ENCODE measurements around the gene KRT72. TPM values are rescaled to one million over a fixed set of nuclear protein-coding genes. Genes with fewer than 3 reads are reported as not detected.

Gene KRT72
- polyA plus RNA-seq, 1 donor (not counting 4 experiments of a cell fraction or from before 2014, with no cell fraction given): not detected

DNA sequence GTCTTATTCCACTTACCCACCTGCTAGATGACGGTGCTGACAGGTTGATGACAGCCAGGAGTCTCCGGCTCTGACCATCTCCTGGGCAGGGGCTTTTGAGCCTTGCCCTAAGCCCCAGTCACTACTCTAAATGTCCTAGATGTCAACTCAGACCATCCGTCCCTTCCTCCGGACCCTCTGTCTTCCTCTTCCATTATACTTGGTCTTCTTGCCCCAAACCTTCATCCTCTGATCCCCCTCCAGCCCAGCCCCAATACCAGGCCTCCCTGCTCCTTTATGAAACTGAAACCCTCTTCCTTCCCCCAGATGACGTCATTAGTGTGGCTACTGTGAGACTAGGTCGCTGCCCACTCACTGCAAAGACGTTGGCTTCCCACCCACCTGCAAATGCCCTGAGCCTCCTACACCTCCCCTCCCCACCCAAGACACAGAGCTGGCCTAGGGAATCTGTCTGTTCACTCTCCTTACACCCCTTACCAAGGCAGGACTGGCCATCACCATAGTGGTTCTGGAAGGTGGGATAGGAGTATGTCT lies 58.4 kb downstream of the KRT72 start:
- Histone ChIP-seq H3K79me2 (ENCODE audit: control insufficient read depth, insufficient read depth, low read length) (no peaks in the 10 kb centered on the region), H3K9me1 (ENCODE audit: control insufficient read depth, extremely low read depth, insufficient read depth, low read length) (no peaks in the 10 kb centered on the region), H3K9ac (ENCODE audit: control insufficient read depth, extremely low read depth, insufficient read depth, low read length) (no peak overlapping the region), H3K9me3 (ENCODE audit: control insufficient read depth, low read depth, low read length) (no peaks in the 10 kb centered on the region), H4K20me1 (ENCODE audit: control insufficient read depth, extremely low read depth, insufficient read depth, low read length) (no peaks in the 10 kb centered on the region), H3K4me2 (ENCODE audit: control insufficient read depth, extremely low read depth, insufficient read depth, low read depth, low read length) (no peak overlapping the region), H3K4me1 (ENCODE audit: control insufficient read depth, extremely low read depth, insufficient read depth, low read length) (peaks cover 22% of the 10 kb centered on the region), H3K4me3 (ENCODE audit: control insufficient read depth in 2 of 3, extremely low read depth in 1 of 3, insufficient read depth in 2 of 3, low read depth in 1 of 3, low read length in 3 of 3) (no peak overlapping the region), H3K27me3 (ENCODE audit: control insufficient read depth, extremely low read depth, insufficient read depth, low read length) (no peaks in the 10 kb centered on the region), H2AFZ (ENCODE audit: control insufficient read depth, low read length) (no peak overlapping the region), H3K27ac (ENCODE audit: control insufficient read depth, insufficient read depth, low read length) (no peak overlapping the region), H3K36me3 (ENCODE audit: control insufficient read depth in 2 of 2, extremely low read depth in 1 of 2, insufficient read depth in 2 of 2, low read length in 2 of 2) (no peaks in the 10 kb centered on the region)
- no peak for TF ChIP-seq EZH2 (IDR thresholded peaks at IDR 0.05; ENCODE audit: low read length)
- TF ChIP-seq, protein P1, sequence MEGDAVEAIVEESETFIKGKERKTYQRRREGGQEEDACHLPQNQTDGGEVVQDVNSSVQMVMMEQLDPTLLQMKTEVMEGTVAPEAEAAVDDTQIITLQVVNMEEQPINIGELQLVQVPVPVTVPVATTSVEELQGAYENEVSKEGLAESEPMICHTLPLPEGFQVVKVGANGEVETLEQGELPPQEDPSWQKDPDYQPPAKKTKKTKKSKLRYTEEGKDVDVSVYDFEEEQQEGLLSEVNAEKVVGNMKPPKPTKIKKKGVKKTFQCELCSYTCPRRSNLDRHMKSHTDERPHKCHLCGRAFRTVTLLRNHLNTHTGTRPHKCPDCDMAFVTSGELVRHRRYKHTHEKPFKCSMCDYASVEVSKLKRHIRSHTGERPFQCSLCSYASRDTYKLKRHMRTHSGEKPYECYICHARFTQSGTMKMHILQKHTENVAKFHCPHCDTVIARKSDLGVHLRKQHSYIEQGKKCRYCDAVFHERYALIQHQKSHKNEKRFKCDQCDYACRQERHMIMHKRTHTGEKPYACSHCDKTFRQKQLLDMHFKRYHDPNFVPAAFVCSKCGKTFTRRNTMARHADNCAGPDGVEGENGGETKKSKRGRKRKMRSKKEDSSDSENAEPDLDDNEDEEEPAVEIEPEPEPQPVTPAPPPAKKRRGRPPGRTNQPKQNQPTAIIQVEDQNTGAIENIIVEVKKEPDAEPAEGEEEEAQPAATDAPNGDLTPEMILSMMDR (optimal IDR thresholded peaks at IDR 0.05 in 1 of 3, IDR thresholded peaks at IDR 0.05 in 1 of 3, conservative IDR thresholded peaks at IDR 0.05 in 1 of 3; ENCODE audit: extremely low read depth in 1 of 3, insufficient read depth in 2 of 3, low read length in 3 of 3): no peak
- FAIRE-seq (no peak), DNase-seq (ENCODE audit: low read depth, low spot score) (no peak)
- dilution Hi-C loops (cut with MboI; ENCODE audit: extremely low pct_ligation_motif_present, low sequenced_read_pairs): no loop called here

DNA sequence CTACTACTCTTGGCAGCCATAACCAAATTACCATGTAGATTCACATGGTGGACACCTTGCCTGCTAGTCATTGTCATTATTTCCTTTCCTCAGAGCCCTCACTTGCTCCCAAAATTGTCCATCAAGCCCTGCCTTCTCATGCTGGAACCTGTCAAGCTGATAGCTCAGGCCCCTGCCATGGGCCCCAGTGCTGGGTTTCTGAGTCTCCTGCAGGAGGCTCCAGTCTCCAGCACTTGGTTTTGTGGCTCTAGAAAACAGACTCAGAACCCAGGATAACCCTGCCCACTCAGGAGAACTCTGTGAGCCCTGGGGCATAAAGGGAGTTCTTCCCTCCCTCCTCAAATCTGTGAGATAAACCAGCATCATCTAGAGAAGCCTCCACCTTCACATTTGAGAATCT lies 59.1 kb downstream of the KRT72 start:
- no peaks in the 10 kb centered on the region for H3K9me3 ChIP-seq (ENCODE audit: control insufficient read depth, low read depth, low read length)
- no peak overlapping the region for H3K4me2 ChIP-seq (ENCODE audit: control insufficient read depth, extremely low read depth, insufficient read depth, low read depth, low read length)
- H3K27me3 ChIP-seq (ENCODE audit: control insufficient read depth, extremely low read depth, insufficient read depth, low read length): no peaks in the 10 kb centered on the region
- H3K9me1 ChIP-seq (ENCODE audit: control insufficient read depth, extremely low read depth, insufficient read depth, low read length): no peaks in the 10 kb centered on the region
- H2AFZ ChIP-seq (ENCODE audit: control insufficient read depth, low read length): no peak overlapping the region
- H3K9ac ChIP-seq (ENCODE audit: control insufficient read depth, extremely low read depth, insufficient read depth, low read length): no peak overlapping the region
- no peaks in the 10 kb centered on the region for H4K20me1 ChIP-seq (ENCODE audit: control insufficient read depth, extremely low read depth, insufficient read depth, low read length)
- H3K36me3 ChIP-seq (ENCODE audit: control insufficient read depth in 2 of 2, extremely low read depth in 1 of 2, insufficient read depth in 2 of 2, low read length in 2 of 2): no peaks in the 10 kb centered on the region
- no peak overlapping the region for H3K27ac ChIP-seq (ENCODE audit: control insufficient read depth, insufficient read depth, low read length)
- peaks cover 25% of the 10 kb centered on the region for H3K4me1 ChIP-seq (ENCODE audit: control insufficient read depth, extremely low read depth, insufficient read depth, low read length)
- H3K79me2 ChIP-seq (ENCODE audit: control insufficient read depth, insufficient read depth, low read length): no peaks in the 10 kb centered on the region
- DNase-seq (ENCODE audit: low read depth, low spot score) (no peak), FAIRE-seq (peak; percentile 29)
- H3K4me3 ChIP-seq (ENCODE audit: control insufficient read depth in 2 of 3, extremely low read depth in 1 of 3, insufficient read depth in 2 of 3, low read depth in 1 of 3, low read length in 3 of 3): no peak overlapping the region
- TF ChIP-seq EZH2 (IDR thresholded peaks at IDR 0.05; ENCODE audit: low read length): no peak
- TF ChIP-seq, protein P1 (optimal IDR thresholded peaks at IDR 0.05 in 1 of 3, IDR thresholded peaks at IDR 0.05 in 1 of 3, conservative IDR thresholded peaks at IDR 0.05 in 1 of 3; ENCODE audit: extremely low read depth in 1 of 3, insufficient read depth in 2 of 3, low read length in 3 of 3): peak; percentile 26 to 60 (median 32)
- dilution Hi-C loops (cut with MboI; ENCODE audit: extremely low pct_ligation_motif_present, low sequenced_read_pairs): no loop called here

All from keratinocyte (primary cell).